Measurements from ENCODE around the gene LHX4.

DNA sequence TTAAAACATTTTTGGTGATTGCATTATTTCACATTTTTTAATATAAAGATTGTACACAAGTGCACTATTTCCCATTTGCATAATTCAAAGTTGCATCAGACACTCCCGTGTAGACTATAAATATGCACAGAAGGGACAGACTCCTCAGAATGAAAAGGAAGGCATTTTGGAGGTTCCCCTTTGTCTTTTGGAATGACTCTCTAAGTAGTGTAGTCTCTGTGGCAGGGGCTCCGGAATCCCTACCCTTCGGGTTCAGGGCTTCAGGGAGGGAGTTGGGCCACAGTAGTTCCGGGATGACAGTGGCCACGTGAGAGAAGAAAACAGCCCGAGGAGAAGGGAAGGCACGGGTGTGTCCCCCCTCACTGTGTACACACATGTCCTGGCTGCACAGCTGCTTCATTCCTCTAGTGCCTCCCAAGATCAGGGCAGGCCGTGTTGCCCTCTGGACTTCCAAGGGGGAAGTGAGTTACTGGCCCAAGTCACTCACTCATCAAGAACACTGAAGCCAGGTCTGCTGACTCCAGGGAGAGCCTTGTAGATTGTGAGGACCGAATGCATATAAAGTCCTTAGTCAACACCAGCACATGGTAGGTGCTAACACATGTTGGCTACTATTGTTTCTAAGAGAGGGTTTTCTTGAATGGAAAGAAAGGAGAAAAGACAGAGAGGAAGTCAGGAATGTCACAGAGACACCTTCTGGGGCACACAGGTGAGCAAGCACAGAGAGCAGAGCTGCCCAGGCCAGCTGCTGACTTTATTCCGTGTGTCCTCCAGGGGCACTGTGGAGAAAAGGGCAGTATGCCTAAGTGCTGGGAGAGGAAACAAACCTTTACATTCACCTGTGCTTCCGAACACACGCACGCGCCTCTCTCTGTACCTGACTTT is 39.8 kb downstream of the LHX4 start:
- TF ChIP-seq, protein P1, sequence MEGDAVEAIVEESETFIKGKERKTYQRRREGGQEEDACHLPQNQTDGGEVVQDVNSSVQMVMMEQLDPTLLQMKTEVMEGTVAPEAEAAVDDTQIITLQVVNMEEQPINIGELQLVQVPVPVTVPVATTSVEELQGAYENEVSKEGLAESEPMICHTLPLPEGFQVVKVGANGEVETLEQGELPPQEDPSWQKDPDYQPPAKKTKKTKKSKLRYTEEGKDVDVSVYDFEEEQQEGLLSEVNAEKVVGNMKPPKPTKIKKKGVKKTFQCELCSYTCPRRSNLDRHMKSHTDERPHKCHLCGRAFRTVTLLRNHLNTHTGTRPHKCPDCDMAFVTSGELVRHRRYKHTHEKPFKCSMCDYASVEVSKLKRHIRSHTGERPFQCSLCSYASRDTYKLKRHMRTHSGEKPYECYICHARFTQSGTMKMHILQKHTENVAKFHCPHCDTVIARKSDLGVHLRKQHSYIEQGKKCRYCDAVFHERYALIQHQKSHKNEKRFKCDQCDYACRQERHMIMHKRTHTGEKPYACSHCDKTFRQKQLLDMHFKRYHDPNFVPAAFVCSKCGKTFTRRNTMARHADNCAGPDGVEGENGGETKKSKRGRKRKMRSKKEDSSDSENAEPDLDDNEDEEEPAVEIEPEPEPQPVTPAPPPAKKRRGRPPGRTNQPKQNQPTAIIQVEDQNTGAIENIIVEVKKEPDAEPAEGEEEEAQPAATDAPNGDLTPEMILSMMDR (IDR thresholded peaks at IDR 0.05 in 2 of 3, conservative IDR thresholded peaks at IDR 0.05 in 1 of 3; ENCODE audit: insufficient read depth in 2 of 3, low read depth in 1 of 3, low read length in 3 of 3), result peak; percentile 44 to 47 (median 46); a peak in 5 of 6 replicates
- TF ChIP-seq, protein P2, sequence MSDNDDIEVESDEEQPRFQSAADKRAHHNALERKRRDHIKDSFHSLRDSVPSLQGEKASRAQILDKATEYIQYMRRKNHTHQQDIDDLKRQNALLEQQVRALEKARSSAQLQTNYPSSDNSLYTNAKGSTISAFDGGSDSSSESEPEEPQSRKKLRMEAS (CRISPR knock-in tag; IDR thresholded peaks at IDR 0.05), result peak; percentile 49
- TF ChIP-seq CHD1 (IDR thresholded peaks at IDR 0.05; ENCODE audit: low read length) (no peak), MIER1 (IDR thresholded peaks at IDR 0.05; ENCODE audit: low read depth) (no peak), HNRNPH1 (optimal IDR thresholded peaks at IDR 0.05; ENCODE audit: low read depth, low read length) (no peak), RBM39 (optimal IDR thresholded peaks at IDR 0.05; ENCODE audit: low read depth, low read length) (no peak), ZNF436 (CRISPR knock-in tag; IDR thresholded peaks at IDR 0.05) (no peak), ZNF197 (CRISPR knock-in tag; IDR thresholded peaks at IDR 0.05; ENCODE audit: low read depth) (no peak), EP300 (IDR thresholded peaks at IDR 0.05; ENCODE audit: low read length) (no peak), SP1 (CRISPR knock-in tag; IDR thresholded peaks at IDR 0.05) (no peak), HCFC1 (IDR thresholded peaks at IDR 0.05; ENCODE audit: low read depth, low read length) (no peak), POLR2A (conservative IDR thresholded peaks at IDR 0.05) (no peak)
- TF ChIP-seq, protein P3, sequence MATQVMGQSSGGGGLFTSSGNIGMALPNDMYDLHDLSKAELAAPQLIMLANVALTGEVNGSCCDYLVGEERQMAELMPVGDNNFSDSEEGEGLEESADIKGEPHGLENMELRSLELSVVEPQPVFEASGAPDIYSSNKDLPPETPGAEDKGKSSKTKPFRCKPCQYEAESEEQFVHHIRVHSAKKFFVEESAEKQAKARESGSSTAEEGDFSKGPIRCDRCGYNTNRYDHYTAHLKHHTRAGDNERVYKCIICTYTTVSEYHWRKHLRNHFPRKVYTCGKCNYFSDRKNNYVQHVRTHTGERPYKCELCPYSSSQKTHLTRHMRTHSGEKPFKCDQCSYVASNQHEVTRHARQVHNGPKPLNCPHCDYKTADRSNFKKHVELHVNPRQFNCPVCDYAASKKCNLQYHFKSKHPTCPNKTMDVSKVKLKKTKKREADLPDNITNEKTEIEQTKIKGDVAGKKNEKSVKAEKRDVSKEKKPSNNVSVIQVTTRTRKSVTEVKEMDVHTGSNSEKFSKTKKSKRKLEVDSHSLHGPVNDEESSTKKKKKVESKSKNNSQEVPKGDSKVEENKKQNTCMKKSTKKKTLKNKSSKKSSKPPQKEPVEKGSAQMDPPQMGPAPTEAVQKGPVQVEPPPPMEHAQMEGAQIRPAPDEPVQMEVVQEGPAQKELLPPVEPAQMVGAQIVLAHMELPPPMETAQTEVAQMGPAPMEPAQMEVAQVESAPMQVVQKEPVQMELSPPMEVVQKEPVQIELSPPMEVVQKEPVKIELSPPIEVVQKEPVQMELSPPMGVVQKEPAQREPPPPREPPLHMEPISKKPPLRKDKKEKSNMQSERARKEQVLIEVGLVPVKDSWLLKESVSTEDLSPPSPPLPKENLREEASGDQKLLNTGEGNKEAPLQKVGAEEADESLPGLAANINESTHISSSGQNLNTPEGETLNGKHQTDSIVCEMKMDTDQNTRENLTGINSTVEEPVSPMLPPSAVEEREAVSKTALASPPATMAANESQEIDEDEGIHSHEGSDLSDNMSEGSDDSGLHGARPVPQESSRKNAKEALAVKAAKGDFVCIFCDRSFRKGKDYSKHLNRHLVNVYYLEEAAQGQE (IDR thresholded peaks at IDR 0.05; ENCODE audit: borderline replicate concordance), result no peak
- TF ChIP-seq, protein P3 (CRISPR knock-in tag; IDR thresholded peaks at IDR 0.05; ENCODE audit: low read depth), result no peak

Measured in K562 (cell line).